ENCODE results near the gene MKRN2. TPM values are rescaled to one million over a fixed set of nuclear protein-coding genes. Genes with fewer than 3 reads are reported as not detected.

MKRN2 gene
- polyA plus RNA-seq, 4 donors, result 12.7 to 34.3 (median 14.6) TPM

GRCh38 chr3:12601072-12601471 lies 44.2 kb downstream of the MKRN2 start:
- Histone ChIP-seq H3K4me1 (ENCODE audit: control insufficient read depth in 3 of 3, insufficient read depth in 2 of 3, low read depth in 1 of 3, low read length in 2 of 3) (no peaks in the 10 kb centered on the region), H3K27me3 (ENCODE audit: control insufficient read depth in 3 of 3, insufficient read depth in 3 of 3, low read length in 3 of 3) (no peaks in the 10 kb centered on the region), H3K4me3 (ENCODE audit: low read depth in 1 of 3, low read length in 3 of 3) (no peak overlapping the region), H3K36me3 (ENCODE audit: control insufficient read depth in 3 of 3, insufficient read depth in 2 of 3, low read depth in 1 of 3, low read length in 3 of 3) (peaks cover 7 to 31% (median 18%) of the 10 kb centered on the region in 3 donors), H3K9me3 (ENCODE audit: control insufficient read depth in 2 of 2, insufficient read depth in 1 of 2, low read depth in 1 of 2, low read length in 1 of 2) (no peaks in the 10 kb centered on the region), H3K27ac (ENCODE audit: low read depth in 1 of 3, low read length in 2 of 3) (no peak overlapping the region)
- FAIRE-seq (no peak), DNase-seq (no peak)
- 81 to 93% (median 92%) methylated on average over 1 of the region's 1 CpG for WGBS, 3 donors

DNA sequence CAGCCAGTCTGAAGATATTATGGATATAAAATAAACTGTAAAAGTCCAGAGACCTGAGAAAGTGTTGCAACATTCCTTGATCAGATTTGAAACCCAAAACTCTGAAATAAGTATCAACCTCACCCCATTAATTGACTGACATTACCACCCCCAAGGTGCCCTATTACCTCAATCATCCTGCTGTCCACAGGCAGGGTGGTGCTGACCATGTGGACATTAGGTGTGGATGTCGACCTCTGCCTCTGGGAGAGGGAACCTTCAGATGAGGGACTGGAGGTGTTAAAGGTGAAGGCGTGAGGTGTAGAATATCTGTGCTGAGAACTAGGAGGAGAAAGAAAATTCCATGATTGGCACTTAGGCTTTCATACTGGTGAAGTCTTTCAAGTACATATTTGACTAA lies 47.1 kb downstream of the MKRN2 start:
- H3K36me3 ChIP-seq (ENCODE audit: control insufficient read depth in 3 of 3, insufficient read depth in 2 of 3, low read depth in 1 of 3, low read length in 3 of 3), result peaks cover 12 to 28% (median 14%) of the 10 kb centered on the region in 3 donors
- DNase-seq (no peak), FAIRE-seq (no peak)
- 84 to 92% (median 91%) methylated on average over 2 of the region's 2 CpGs for WGBS, 3 donors
- no peaks in the 10 kb centered on the region for H3K4me1 ChIP-seq (ENCODE audit: control insufficient read depth in 3 of 3, insufficient read depth in 2 of 3, low read depth in 1 of 3, low read length in 2 of 3)
- no peaks in the 10 kb centered on the region for H3K27me3 ChIP-seq (ENCODE audit: control insufficient read depth in 3 of 3, insufficient read depth in 3 of 3, low read length in 3 of 3)
- no peak overlapping the region for H3K4me3 ChIP-seq (ENCODE audit: low read depth in 1 of 3, low read length in 3 of 3)
- no peaks in the 10 kb centered on the region for H3K9me3 ChIP-seq (ENCODE audit: control insufficient read depth in 2 of 2, insufficient read depth in 1 of 2, low read depth in 1 of 2, low read length in 1 of 2)
- H3K27ac ChIP-seq (ENCODE audit: low read depth in 1 of 3, low read length in 2 of 3), result no peak overlapping the region

GRCh38 chr3:12608376-12608775 lies 51.5 kb downstream of the MKRN2 start:
- no peaks in the 10 kb centered on the region for H3K4me1 ChIP-seq (ENCODE audit: control insufficient read depth in 3 of 3, insufficient read depth in 2 of 3, low read depth in 1 of 3, low read length in 2 of 3)
- no peaks in the 10 kb centered on the region for H3K27me3 ChIP-seq (ENCODE audit: control insufficient read depth in 3 of 3, insufficient read depth in 3 of 3, low read length in 3 of 3)
- no peak overlapping the region for H3K27ac ChIP-seq (ENCODE audit: low read depth in 1 of 3, low read length in 2 of 3)
- no peak for FAIRE-seq
- DNase-seq, result no peak
- H3K4me3 ChIP-seq (ENCODE audit: low read depth in 1 of 3, low read length in 3 of 3), result no peak overlapping the region
- 93 to 97% (median 94%) methylated on average over 1 of the region's 1 CpG for whole genome bisulfite sequencing, 3 donors
- H3K36me3 ChIP-seq (ENCODE audit: control insufficient read depth in 3 of 3, insufficient read depth in 2 of 3, low read depth in 1 of 3, low read length in 3 of 3), result peaks cover 7 to 26% (median 9%) of the 10 kb centered on the region in 3 donors
- H3K9me3 ChIP-seq (ENCODE audit: control insufficient read depth in 2 of 2, insufficient read depth in 1 of 2, low read depth in 1 of 2, low read length in 1 of 2), result no peaks in the 10 kb centered on the region

GRCh38 chr3:12611117-12611516 lies 54.2 kb downstream of the MKRN2 start:
- H3K27ac ChIP-seq (ENCODE audit: low read depth in 1 of 3, low read length in 2 of 3), result no peak overlapping the region
- no peaks in the 10 kb centered on the region for H3K27me3 ChIP-seq (ENCODE audit: control insufficient read depth in 3 of 3, insufficient read depth in 3 of 3, low read length in 3 of 3)
- 76 to 79% (median 79%) methylated on average over 5 of the region's 5 CpGs for WGBS, 3 donors
- FAIRE-seq, result no peak
- no peaks in the 10 kb centered on the region for H3K9me3 ChIP-seq (ENCODE audit: control insufficient read depth in 2 of 2, insufficient read depth in 1 of 2, low read depth in 1 of 2, low read length in 1 of 2)
- no peak for DNase-seq
- H3K36me3 ChIP-seq (ENCODE audit: control insufficient read depth in 3 of 3, insufficient read depth in 2 of 3, low read depth in 1 of 3, low read length in 3 of 3), result peaks cover 7 to 29% (median 8%) of the 10 kb centered on the region in 3 donors
- no peak overlapping the region for H3K4me3 ChIP-seq (ENCODE audit: low read depth in 1 of 3, low read length in 3 of 3)
- no peaks in the 10 kb centered on the region for H3K4me1 ChIP-seq (ENCODE audit: control insufficient read depth in 3 of 3, insufficient read depth in 2 of 3, low read depth in 1 of 3, low read length in 2 of 3)

DNA sequence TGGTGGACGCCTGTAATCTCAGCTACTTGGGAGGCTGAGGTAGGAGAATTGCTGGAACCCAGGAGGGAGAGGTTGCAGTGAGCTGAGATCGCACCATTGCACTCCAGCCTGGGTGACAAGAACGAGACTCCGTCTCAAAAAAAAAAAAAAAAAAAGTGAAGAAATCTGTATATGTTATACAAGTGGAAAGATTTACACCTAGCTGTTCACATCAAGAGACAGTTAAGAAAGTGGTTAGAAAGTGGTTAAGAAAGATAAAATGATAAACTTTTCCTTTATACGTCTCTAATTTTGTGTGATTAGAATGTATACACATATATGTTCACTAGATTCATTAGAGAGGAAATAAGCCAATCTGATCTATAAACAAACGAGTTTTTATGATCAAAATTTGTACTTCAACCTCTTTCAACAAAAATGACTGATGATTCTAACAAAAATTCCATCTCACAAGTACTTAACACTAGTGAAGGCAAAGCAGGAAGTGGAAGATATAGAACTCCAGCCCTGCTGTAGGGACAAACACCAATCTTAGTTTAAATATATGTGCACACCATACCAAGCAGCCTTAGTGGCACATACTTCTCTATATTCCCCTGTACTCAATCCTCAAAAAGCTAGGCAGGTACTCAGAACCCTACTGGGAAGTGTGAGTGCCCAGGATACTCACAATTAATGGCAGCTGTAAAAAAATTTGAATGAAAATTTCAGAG lies 55.8 kb downstream of the MKRN2 start:
- FAIRE-seq (no peak), DNase-seq (no peak)
- Histone ChIP-seq H3K4me1 (ENCODE audit: control insufficient read depth in 3 of 3, insufficient read depth in 2 of 3, low read depth in 1 of 3, low read length in 2 of 3) (no peaks in the 10 kb centered on the region), H3K27ac (ENCODE audit: low read depth in 1 of 3, low read length in 2 of 3) (no peak overlapping the region), H3K36me3 (ENCODE audit: control insufficient read depth in 3 of 3, insufficient read depth in 2 of 3, low read depth in 1 of 3, low read length in 3 of 3) (peaks cover 2 to 28% (median 11%) of the 10 kb centered on the region in 3 donors), H3K9me3 (ENCODE audit: control insufficient read depth in 2 of 2, insufficient read depth in 1 of 2, low read depth in 1 of 2, low read length in 1 of 2) (no peaks in the 10 kb centered on the region), H3K4me3 (ENCODE audit: low read depth in 1 of 3, low read length in 3 of 3) (no peak overlapping the region), H3K27me3 (ENCODE audit: control insufficient read depth in 3 of 3, insufficient read depth in 3 of 3, low read length in 3 of 3) (no peaks in the 10 kb centered on the region)
- WGBS, 3 donors, result 73 to 81% (median 80%) methylated on average over 6 of the region's 6 CpGs

DNA sequence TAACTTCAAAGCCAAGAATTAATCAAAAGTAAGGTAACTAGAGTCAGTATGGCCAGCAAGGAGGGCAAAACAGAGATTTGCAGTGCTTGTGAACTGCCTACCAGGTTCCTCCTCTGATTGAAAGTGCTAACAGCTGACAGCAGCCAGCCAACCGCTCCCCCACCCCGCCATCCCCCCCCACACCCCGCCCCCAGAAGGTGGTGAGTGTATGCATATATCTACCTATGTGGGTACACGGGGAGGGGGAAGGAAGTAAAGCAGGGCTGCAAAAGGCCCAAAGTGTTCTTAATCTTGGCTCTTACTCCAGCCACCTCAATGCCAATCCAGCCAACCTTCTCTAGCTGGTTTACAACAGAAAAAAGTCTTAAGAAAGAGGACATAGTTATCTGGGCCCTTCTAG lies 56.4 kb downstream of the MKRN2 start:
- Histone ChIP-seq H3K4me3 (ENCODE audit: low read depth in 1 of 3, low read length in 3 of 3) (no peak overlapping the region), H3K9me3 (ENCODE audit: control insufficient read depth in 2 of 2, insufficient read depth in 1 of 2, low read depth in 1 of 2, low read length in 1 of 2) (no peaks in the 10 kb centered on the region), H3K36me3 (ENCODE audit: control insufficient read depth in 3 of 3, insufficient read depth in 2 of 3, low read depth in 1 of 3, low read length in 3 of 3) (peaks cover 2 to 30% (median 11%) of the 10 kb centered on the region in 3 donors), H3K27me3 (ENCODE audit: control insufficient read depth in 3 of 3, insufficient read depth in 3 of 3, low read length in 3 of 3) (no peaks in the 10 kb centered on the region), H3K27ac (ENCODE audit: low read depth in 1 of 3, low read length in 2 of 3) (no peak overlapping the region), H3K4me1 (ENCODE audit: control insufficient read depth in 3 of 3, insufficient read depth in 2 of 3, low read depth in 1 of 3, low read length in 2 of 3) (no peaks in the 10 kb centered on the region)
- FAIRE-seq (no peak), DNase-seq (no peak)
- 51 to 64% (median 59%) methylated on average over 4 of the region's 4 CpGs for WGBS, 3 donors

DNA sequence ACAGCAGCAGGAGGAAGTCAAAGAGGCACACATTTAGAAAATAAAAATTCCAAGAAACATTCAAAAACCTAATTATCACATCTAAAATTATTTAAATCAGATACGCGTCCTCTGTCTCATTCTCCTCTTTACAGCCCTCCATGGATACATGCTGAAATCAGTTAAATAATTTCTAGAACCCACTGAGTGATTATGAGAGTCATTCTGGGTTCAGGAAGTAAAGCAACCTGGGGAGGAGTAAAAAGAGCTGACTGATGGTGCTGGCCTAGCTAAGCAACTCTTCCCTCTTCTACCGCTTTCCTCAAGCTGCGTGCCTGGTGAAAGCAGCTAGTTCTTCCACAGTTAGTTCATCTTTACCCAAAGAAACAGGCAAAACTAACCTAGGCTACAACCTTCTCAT lies 58.4 kb downstream of the MKRN2 start:
- no peaks in the 10 kb centered on the region for H3K9me3 ChIP-seq (ENCODE audit: control insufficient read depth in 2 of 2, insufficient read depth in 1 of 2, low read depth in 1 of 2, low read length in 1 of 2)
- WGBS, 3 donors, result 90 to 92% (median 91%) methylated on average over 4 of the region's 4 CpGs
- no peaks in the 10 kb centered on the region for H3K4me1 ChIP-seq (ENCODE audit: control insufficient read depth in 3 of 3, insufficient read depth in 2 of 3, low read depth in 1 of 3, low read length in 2 of 3)
- no peak overlapping the region for H3K4me3 ChIP-seq (ENCODE audit: low read depth in 1 of 3, low read length in 3 of 3)
- no peak for FAIRE-seq
- no peak overlapping the region for H3K27ac ChIP-seq (ENCODE audit: low read depth in 1 of 3, low read length in 2 of 3)
- H3K36me3 ChIP-seq (ENCODE audit: control insufficient read depth in 3 of 3, insufficient read depth in 2 of 3, low read depth in 1 of 3, low read length in 3 of 3), result peaks cover 0 to 30% (median 11%) of the 10 kb centered on the region in 3 donors
- no peak for DNase-seq
- no peaks in the 10 kb centered on the region for H3K27me3 ChIP-seq (ENCODE audit: control insufficient read depth in 3 of 3, insufficient read depth in 3 of 3, low read length in 3 of 3)

GRCh38 chr3:12618426-12618825 lies 61.5 kb downstream of the MKRN2 start:
- 90 to 95% (median 92%) methylated on average over 6 of the region's 6 CpGs for WGBS, 3 donors
- FAIRE-seq, result no peak
- H3K27me3 ChIP-seq (ENCODE audit: control insufficient read depth in 3 of 3, insufficient read depth in 3 of 3, low read length in 3 of 3), result no peaks in the 10 kb centered on the region
- H3K4me1 ChIP-seq (ENCODE audit: control insufficient read depth in 3 of 3, insufficient read depth in 2 of 3, low read depth in 1 of 3, low read length in 2 of 3), result peaks cover 0 to 4% (median 3%) of the 10 kb centered on the region in 3 donors
- peaks cover 0 to 23% (median 7%) of the 10 kb centered on the region in 3 donors for H3K36me3 ChIP-seq (ENCODE audit: control insufficient read depth in 3 of 3, insufficient read depth in 2 of 3, low read depth in 1 of 3, low read length in 3 of 3)
- H3K27ac ChIP-seq (ENCODE audit: low read depth in 1 of 3, low read length in 2 of 3), result no peak overlapping the region
- no peak for DNase-seq
- H3K9me3 ChIP-seq (ENCODE audit: control insufficient read depth in 2 of 2, insufficient read depth in 1 of 2, low read depth in 1 of 2, low read length in 1 of 2), result no peaks in the 10 kb centered on the region
- H3K4me3 ChIP-seq (ENCODE audit: low read depth in 1 of 3, low read length in 3 of 3), result no peak overlapping the region

DNA sequence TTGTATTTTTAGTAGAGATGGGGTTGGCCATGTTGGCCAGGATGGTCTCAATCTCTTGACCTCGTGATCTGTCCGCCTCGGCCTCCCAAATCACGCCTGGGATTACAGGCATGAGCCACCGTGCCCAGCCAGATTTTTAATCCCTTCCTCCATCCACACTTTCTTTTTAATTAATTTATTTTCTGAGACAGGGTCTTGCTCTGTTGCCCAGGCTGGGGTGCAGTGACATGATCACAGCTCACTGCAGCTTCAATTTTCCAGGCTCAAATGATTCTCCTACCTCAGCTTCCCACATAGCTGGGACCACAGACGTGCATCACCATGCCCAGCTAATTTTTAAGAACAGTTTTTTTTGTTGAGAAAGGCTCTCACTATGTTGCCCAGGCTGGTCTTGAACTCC lies 63.4 kb downstream of the MKRN2 start:
- DNase-seq, result no peak
- Histone ChIP-seq H3K9me3 (ENCODE audit: control insufficient read depth in 2 of 2, insufficient read depth in 1 of 2, low read depth in 1 of 2, low read length in 1 of 2) (no peaks in the 10 kb centered on the region), H3K27ac (ENCODE audit: low read depth in 1 of 3, low read length in 2 of 3) (no peak overlapping the region), H3K4me1 (ENCODE audit: control insufficient read depth in 3 of 3, insufficient read depth in 2 of 3, low read depth in 1 of 3, low read length in 2 of 3) (peaks cover 0 to 4% (median 3%) of the 10 kb centered on the region in 3 donors), H3K36me3 (ENCODE audit: control insufficient read depth in 3 of 3, insufficient read depth in 2 of 3, low read depth in 1 of 3, low read length in 3 of 3) (peaks cover 0 to 19% (median 6%) of the 10 kb centered on the region in 3 donors), H3K4me3 (ENCODE audit: low read depth in 1 of 3, low read length in 3 of 3) (no peak overlapping the region), H3K27me3 (ENCODE audit: control insufficient read depth in 3 of 3, insufficient read depth in 3 of 3, low read length in 3 of 3) (no peaks in the 10 kb centered on the region)
- no peak for FAIRE-seq
- WGBS, 3 donors, result 94 to 99% (median 96%) methylated on average over 6 of the region's 6 CpGs
